T47D (cell line): ENCODE measurements around the gene TNF.

Experiments
- DNase-seq, 2 experiments: peaks; one replicate each; pipeline versions ENCODE4 v3.0.0 to v3.0.0-alpha.2; 2011 to 2012; ENCODE audit warnings: low read depth in 1 of 2, low spot score in 1 of 2
- JUND ChIP-seq: IDR thresholded peaks from 2 replicates; pipeline ENCODE4 v1.6.1; 2012; ENCODE audit warnings: low read depth
- in situ Hi-C: cut with HindIII; loops from 2 replicates; pipeline ENCODE4 v1.10.0; 2016; ENCODE audit warnings: low sequenced_read_pairs, low pct_unique_long_range_greater_than_20kb

The TNF gene

GRCh38 chr6:31534521-31535040 is 40.8 kb upstream of the TNF start:
- no peak for DNase-seq
- no peak for TF ChIP-seq JUND
- in situ Hi-C loops, result no loop called here

- TF ChIP-seq JUND, result no peak
- in situ Hi-C loops, result no loop called here
- no peak for DNase-seq
These were observed 39.6 kb upstream of the TNF start for GRCh38 chr6:31535538-31536324.

GRCh38 chr6:31538805-31539400 is 36.5 kb upstream of the TNF start:
- peak in 1 of 2 experiments; percentile 68 for DNase-seq
- in situ Hi-C loops, result no loop called here
- no peak for TF ChIP-seq JUND

GRCh38 chr6:31540640-31541039 is 34.7 kb upstream of the TNF start:
- TF ChIP-seq JUND, result no peak
- no peak for DNase-seq
- in situ Hi-C loops, result no loop called here

GRCh38 chr6:31541059-31541657 is 34.2 kb upstream of the TNF start:
- no peak for TF ChIP-seq JUND
- in situ Hi-C loops, result no loop called here
- DNase-seq, result peak in 1 of 2 experiments; percentile 83

GRCh38 chr6:31541658-31542521 is 33.5 kb upstream of the TNF start, which contains the start of gene DDX39B:
Gene DDX39B (minus strand): TSS chr6:31542003. CDS start chr6:31540532, 1,471 bp downstream.
- DNase-seq, result peak; percentile 80 to 98
- in situ Hi-C loops, result no loop called here
- no peak for TF ChIP-seq JUND

GRCh38 chr6:31543639-31544038 is 31.7 kb upstream of the TNF start:
- TF ChIP-seq JUND, result no peak
- no peak for DNase-seq
- in situ Hi-C loops, result no loop called here

GRCh38 chr6:31544676-31545075 is 30.7 kb upstream of the TNF start:
- DNase-seq, result no peak
- in situ Hi-C loops, result no loop called here
- TF ChIP-seq JUND, result no peak

- in situ Hi-C loops, result no loop called here
- TF ChIP-seq JUND, result no peak
- no peak for DNase-seq
These were observed 30.1 kb upstream of the TNF start for GRCh38 chr6:31545291-31545690.

- no peak for TF ChIP-seq JUND
- in situ Hi-C loops, result no loop called here
- DNase-seq, result peak; percentile 50 to 96
These were observed 28.9 kb upstream of the TNF start, which contains the start of gene ATP6V1G2 for GRCh38 chr6:31546339-31546957. Gene ATP6V1G2 (minus strand): TSS chr6:31546608. CDS start chr6:31546559, 49 bp downstream.

GRCh38 chr6:31546958-31547726 is 28.2 kb upstream of the TNF start, which contains the start of gene NFKBIL1:
Gene NFKBIL1 (plus strand): TSS chr6:31547608. CDS start chr6:31547695, 87 bp downstream.
- in situ Hi-C loops, result no loop called here
- TF ChIP-seq JUND, result no peak
- DNase-seq, result peak; percentile 85 to 96
